HG03378 (cell line): ENCODE data around the gene NELL1.

Experiments
- ATAC-seq: cut with Tn5 transposase; IDR thresholded peaks from one replicate; pipeline ENCODE4 v1.9.1; 2021; ENCODE audit warnings: mild to moderate bottlenecking, moderate library complexity; ENCODE audit not compliant: unreplicated experiment

The NELL1 gene

DNA sequence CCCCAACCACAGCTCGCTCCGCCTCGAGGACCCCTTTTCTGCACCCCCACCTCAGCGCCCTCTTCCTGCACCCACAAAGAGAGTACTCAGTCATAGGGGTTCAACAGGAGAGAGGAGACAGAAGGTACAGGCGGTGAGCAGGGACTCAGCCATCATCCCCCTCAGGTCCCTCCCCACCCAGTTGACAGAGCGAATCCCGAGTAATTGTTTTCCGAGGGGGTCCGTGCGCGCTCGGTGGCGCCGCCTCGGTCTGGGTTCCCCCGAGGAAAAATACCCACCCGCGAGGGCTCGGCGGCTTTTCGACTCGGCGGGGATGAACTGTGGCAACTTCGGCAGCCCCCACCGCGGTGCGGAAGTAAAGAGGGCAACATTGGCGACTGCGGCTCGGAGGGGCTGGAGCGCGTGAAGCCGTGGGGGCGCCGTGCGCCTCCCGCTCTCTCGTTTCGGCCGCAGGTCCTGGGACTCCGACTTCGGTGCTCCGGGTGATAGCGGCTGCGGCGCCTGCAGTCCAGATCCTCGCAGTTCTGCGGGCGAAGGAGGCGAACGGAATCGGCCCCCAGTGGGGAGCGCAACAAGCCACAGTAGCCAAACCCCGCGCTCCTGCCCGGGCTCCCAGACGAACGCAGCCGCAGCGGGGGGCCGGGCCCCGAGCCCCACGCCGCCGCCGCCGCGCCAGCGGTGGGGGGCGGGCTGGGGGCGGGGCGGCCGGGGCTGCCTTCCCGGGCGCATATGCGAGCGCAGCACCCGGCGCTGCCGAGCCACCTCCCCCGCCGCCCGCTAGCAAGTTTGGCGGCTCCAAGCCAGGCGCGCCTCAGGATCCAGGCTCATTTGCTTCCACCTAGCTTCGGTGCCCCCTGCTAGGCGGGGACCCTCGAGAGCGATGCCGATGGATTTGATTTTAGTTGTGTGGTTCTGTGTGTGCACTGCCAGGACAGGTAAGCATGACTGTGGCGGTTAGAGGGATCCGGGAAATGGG is at the start of gene NELL1:
NELL1 (plus strand) TSS at position 743 of the 976 bp plus-strand sequence.
- no peak for ATAC-seq

- ATAC-seq: no peak
Observed at GRCh38 chr11:20620988-20621387, 48.4 kb upstream of the NELL1 start.

- no peak for ATAC-seq
Observed at GRCh38 chr11:20621679-20622078, 47.7 kb upstream of the NELL1 start.

- ATAC-seq: no peak
Observed at GRCh38 chr11:20623252-20623651, 46.1 kb upstream of the NELL1 start.

- no peak for ATAC-seq
Observed at GRCh38 chr11:20626279-20626678, 43.1 kb upstream of the NELL1 start.

DNA sequence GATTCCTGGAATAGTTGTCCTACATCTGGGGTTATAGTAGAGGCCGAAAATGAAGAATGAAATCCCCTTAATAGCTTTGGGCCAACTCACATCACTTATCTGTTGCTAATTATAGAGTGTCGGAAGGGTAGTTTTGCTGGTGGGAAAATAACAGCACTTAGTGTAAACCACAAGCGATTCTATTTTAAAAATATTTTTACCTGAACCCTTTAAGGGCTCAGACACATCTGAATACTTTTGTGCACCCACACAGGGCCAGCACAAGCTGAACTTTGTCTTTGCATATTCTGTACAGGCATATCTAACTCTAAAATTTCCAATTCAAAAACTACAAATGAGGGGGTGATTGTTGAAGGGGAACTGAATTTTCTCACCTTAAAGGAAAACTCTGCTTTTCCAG is 42.4 kb upstream of the NELL1 start:
- ATAC-seq: no peak

- ATAC-seq: no peak
Observed at GRCh38 chr11:20627701-20628100, 41.7 kb upstream of the NELL1 start.

- ATAC-seq: no peak
Observed at GRCh38 chr11:20631519-20632168, 37.7 kb upstream of the NELL1 start.

- no peak for ATAC-seq
Observed at GRCh38 chr11:20632169-20632532, 37.2 kb upstream of the NELL1 start.

DNA sequence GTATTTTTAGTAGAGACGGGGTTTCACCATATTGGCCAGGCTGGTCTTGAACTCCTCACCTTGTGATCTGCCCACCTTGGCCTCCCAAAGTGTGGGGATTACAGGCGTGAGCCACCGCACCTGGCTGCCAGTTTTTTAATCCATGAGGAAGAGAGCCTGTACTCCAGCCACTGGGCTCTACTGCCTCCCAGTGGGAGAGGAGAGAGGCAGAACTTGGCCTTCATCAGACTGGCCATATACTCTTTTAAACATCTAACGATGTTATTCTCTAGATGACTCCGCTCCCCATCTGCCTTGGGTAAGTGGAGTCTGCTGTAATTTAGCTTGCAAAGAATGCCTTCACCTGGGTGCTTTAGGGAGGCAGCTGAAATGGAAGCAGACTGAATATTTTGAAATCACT is 35.3 kb upstream of the NELL1 start:
- no peak for ATAC-seq

DNA sequence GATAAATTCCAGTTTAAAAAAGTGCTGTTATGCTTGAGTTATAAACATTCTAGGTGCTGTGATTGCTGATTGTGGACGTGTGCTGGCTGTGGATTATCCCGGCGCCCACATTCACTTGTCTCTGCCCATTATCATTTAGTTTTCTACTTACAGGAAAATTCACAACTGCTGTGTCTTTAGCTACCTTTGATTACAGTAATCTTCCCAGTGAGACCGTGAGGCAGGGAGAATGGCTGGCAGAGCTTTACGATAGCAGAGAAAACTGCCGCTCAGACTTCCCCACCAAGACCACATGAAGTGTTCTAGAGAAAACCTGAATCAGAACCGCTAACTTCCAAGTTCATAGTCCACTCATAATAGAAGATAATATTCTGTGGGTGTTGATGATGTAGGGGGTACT is 34.6 kb upstream of the NELL1 start:
- no peak for ATAC-seq

- ATAC-seq: no peak
Observed at GRCh38 chr11:20638074-20638473, 31.3 kb upstream of the NELL1 start.

- ATAC-seq: no peak
Observed at GRCh38 chr11:20639688-20640087, 29.7 kb upstream of the NELL1 start.

- no peak for ATAC-seq
Observed at GRCh38 chr11:20640401-20640800, 29.0 kb upstream of the NELL1 start.

DNA sequence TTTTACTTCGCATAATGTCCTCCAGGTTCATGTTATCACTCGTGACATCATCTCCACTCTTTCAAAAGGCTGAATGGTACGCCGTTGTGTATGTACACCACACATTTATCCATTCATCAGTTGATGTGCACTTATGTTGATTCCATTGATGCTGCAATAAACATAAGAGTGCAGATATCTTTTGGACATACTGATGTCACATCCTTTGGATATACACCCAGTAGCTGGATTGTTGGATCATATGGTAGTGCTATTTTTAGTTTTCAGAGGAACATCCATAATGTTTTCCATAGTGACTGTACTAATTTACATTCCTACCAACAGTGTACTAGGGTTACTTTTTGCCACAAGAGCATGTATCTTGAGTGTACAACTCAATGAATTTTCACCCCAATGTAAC is 25.0 kb upstream of the NELL1 start:
- no peak for ATAC-seq

- ATAC-seq: peak; percentile 80
Observed at GRCh38 chr11:20647976-20648565, 21.3 kb upstream of the NELL1 start.

- no peak for ATAC-seq
Observed at GRCh38 chr11:20652150-20652806, 17.1 kb upstream of the NELL1 start.

- ATAC-seq: no peak
Observed at GRCh38 chr11:20654038-20654437, 15.3 kb upstream of the NELL1 start.

GRCh38 chr11:20656901-20657300 is 12.5 kb upstream of the NELL1 start:
- no peak for ATAC-seq

DNA sequence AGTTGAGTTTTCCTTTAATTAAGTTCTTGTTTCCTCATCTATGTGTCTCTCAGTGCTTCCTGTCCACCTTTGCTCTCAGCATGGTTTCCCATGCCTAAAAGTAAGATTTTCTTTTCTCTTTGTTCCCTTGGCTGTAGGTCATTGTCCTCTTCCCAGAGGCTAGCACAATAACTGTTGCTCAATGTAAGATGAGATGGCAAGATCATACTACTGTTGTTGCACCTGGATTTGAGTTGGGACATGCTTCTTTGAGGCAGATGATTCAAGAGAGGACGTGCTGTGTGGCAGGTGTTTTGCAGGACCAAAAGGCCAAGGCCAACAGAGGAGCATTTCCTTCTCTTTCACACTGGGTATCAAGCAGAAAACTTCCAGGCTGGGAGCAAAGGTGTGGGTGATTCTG is 11.3 kb upstream of the NELL1 start:
- ATAC-seq: no peak

GRCh38 chr11:20661445-20661844 is 7.9 kb upstream of the NELL1 start:
- ATAC-seq: no peak
